ENCODE measurements around the gene NUP214.

GRCh38 chr9:131214286-131214856 is 89.0 kb downstream of the NUP214 start:
- TF ChIP-seq POLR2AphosphoS5 (IDR thresholded peaks at IDR 0.05; ENCODE audit: low read depth, low read length) (no peak), POLR2A (IDR thresholded peaks at IDR 0.05; ENCODE audit: low read depth, low read length) (no peak), SPI1 (IDR thresholded peaks at IDR 0.05; ENCODE audit: low read depth, low read length) (no peak), PAX5 (IDR thresholded peaks at IDR 0.05; ENCODE audit: insufficient read depth, low read length, severe bottlenecking) (no peak), TAF1 (IDR thresholded peaks at IDR 0.05; ENCODE audit: low read depth, low read length) (no peak)
